Gastrocnemius medialis (tissue), 4 donors: ENCODE measurements around the gene CLEC6A.

ENCODE experiments used
- POLR2A ChIP-seq, 2 donors: fragments of 450-650 bp; IDR thresholded peaks; one replicate each; pipeline ENCODE4 v1.6.1; 2017; ENCODE audit warnings: antibody characterized with exemption in 2 of 2, mild to moderate bottlenecking in 2 of 2, moderate library complexity in 2 of 2
- TF ChIP-seq, protein P1 (sequence below), 5 experiments: fragments of 450-650 bp in 3 of 5; fragments of 200-600 bp in 2 of 5; sonication (generic) in 2 of 5; IDR thresholded peaks in 4 of 5; conservative IDR thresholded peaks in 1 of 5; 1 replicate in 4 of 5; 2 replicates in 1 of 5; pipeline ENCODE4 v1.5.1; 2016 to 2019; ENCODE audit warnings: antibody characterized with exemption in 5 of 5, mild to moderate bottlenecking in 3 of 5, moderate library complexity in 3 of 5

DNA sequence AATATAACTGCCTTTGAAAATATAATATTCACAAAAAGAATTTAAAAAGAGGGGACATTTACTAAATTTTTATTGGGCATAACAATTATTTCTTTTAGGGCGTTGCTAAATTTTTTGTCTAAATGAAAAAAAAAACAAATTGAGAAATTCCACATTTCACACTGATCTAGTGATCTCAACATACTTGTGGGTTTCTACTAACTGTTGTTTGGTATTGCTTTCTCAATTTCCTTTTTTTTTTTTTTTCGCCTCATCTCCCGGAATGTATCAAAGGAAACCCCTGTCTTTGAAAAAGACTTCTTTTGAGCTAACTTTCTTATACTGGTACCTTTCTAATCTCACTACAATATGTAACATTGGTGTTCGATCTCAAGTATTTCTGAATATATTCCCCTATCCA is 57.5 kb downstream of the CLEC6A start, which contains the start of gene CLEC4D:
- TF ChIP-seq POLR2A (IDR thresholded peaks at IDR 0.05) = no peak
- TF ChIP-seq, protein P1, sequence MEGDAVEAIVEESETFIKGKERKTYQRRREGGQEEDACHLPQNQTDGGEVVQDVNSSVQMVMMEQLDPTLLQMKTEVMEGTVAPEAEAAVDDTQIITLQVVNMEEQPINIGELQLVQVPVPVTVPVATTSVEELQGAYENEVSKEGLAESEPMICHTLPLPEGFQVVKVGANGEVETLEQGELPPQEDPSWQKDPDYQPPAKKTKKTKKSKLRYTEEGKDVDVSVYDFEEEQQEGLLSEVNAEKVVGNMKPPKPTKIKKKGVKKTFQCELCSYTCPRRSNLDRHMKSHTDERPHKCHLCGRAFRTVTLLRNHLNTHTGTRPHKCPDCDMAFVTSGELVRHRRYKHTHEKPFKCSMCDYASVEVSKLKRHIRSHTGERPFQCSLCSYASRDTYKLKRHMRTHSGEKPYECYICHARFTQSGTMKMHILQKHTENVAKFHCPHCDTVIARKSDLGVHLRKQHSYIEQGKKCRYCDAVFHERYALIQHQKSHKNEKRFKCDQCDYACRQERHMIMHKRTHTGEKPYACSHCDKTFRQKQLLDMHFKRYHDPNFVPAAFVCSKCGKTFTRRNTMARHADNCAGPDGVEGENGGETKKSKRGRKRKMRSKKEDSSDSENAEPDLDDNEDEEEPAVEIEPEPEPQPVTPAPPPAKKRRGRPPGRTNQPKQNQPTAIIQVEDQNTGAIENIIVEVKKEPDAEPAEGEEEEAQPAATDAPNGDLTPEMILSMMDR (IDR thresholded peaks at IDR 0.05 in 4 of 5, conservative IDR thresholded peaks at IDR 0.05 in 1 of 5) = no peak
